Measurements from ENCODE around the gene ARMC3. TPM values are rescaled to one million over a fixed set of nuclear protein-coding genes. Genes with fewer than 3 reads are reported as not detected.

The ARMC3 gene
- total RNA-seq, 1 donor from 2014 or later: not detected

GRCh38 chr10:22988581-22989360 is 60.9 kb downstream of the ARMC3 start:
- DNase-seq (ENCODE audit: low spot score) (no peak), ATAC-seq (peak; percentile 85)

DNA sequence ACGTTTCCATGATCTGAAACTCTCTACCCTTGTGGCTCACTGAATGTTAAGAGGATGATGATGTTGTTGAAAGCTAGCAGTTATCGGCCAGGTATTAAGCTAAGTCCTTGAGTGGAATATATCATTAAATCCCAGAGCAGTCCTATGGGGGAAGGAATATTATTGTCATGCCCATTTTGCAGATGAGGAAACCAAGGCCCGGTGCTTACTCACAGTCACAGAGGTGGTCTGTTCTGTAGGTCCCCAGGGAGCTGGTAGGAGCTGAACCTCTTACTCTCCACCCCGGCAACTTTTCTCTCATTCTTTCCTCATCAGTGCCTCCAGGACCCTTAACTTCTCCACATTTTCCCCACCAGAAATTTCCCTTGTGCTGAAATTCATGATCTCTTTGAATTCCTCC is 62.6 kb downstream of the ARMC3 start:
- DNase-seq (ENCODE audit: low spot score) (no peak), ATAC-seq (no peak)

- no peak for DNase-seq (ENCODE audit: low spot score)
- no peak for ATAC-seq
Observed at GRCh38 chr10:22992075-22992474, 64.2 kb downstream of the ARMC3 start.

GRCh38 chr10:22992621-22993020 is 64.8 kb downstream of the ARMC3 start:
- peak; percentile 89 for ATAC-seq

DNA sequence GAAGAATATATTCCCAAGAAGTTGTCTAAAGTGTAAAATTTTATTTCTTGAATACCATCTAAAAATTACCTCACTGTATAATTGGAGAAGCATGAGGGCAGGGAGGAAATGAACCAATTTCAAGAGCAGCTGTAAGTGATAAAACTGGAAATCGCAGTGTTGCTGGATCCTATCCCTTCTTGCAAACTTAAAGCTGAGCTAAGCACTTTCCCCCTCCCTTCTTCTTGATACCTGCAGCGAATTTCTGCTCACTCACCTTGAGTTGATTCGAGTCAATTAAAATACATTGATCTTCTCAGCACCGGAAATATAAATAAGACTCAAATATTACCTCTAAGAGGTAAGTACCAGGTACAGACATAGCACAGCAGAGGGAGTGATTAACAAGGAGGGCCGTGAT is 65.5 kb downstream of the ARMC3 start:
- DNase-seq (ENCODE audit: low spot score) (no peak), ATAC-seq (no peak)

More at GRCh38 chr10:22992621-22993020, 64.8 kb downstream of the ARMC3 start:
- peak; percentile 63 for DNase-seq (ENCODE audit: low spot score)

DNA sequence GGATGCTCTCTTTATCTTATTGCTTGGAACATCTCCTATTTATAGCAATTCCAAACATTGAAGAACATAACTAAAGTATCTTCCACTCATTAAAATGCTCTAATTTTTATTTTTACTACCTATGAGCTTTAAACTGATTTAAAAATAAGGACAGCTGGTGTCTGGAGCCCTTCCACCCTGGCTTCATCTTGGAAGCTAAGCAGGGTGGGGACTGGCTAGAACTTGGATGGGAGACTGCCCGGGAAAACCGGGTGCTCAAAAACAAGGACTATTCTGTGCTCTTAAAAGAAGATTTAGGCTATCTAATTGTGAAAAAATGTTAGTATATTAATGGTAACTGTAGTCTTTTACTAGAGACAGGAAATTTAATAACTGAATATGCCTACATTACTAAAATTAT is 69.2 kb downstream of the ARMC3 start:
- ATAC-seq: no peak
- DNase-seq (ENCODE audit: low spot score): no peak

- ATAC-seq (no peak), DNase-seq (ENCODE audit: low spot score) (no peak)
Observed at GRCh38 chr10:22998091-22998490, 70.2 kb downstream of the ARMC3 start.

- ATAC-seq: no peak
- DNase-seq (ENCODE audit: low spot score): no peak
Observed at GRCh38 chr10:22999942-23000341, 72.1 kb downstream of the ARMC3 start.

DNA sequence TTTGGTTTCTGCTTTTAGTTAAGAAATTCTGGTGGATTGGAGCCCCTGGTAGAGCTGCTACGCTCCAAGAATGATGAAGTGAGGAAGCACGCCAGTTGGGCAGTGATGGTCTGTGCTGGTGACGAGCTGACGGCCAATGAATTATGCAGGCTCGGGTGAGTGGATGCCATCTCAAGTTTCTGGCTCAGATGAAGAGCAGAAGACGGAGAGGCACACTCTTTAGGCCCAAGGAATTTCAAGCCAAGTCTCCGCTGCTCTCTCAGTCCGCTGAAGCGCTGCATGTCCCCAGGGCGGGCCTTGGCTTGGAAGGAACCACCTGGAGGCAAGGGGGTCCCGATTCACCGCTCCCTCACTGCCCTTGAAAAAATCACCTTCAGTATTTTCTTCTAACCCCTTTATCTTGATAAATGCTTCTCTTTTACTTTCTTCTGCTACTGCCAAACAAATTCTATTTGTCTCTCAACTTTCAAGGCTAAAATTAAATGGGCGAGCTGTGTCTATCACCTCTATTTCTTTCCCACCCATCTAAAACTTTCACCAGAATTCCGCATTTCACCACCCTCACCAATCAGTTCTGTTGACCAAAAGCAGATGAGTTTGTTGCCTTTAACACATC is 74.2 kb downstream of the ARMC3 start:
- no peak for DNase-seq (ENCODE audit: low spot score)
- no peak for ATAC-seq

GRCh38 chr10:23005150-23005549 is 77.3 kb downstream of the ARMC3 start:
- no peak for DNase-seq (ENCODE audit: low spot score)
- no peak for ATAC-seq

DNA sequence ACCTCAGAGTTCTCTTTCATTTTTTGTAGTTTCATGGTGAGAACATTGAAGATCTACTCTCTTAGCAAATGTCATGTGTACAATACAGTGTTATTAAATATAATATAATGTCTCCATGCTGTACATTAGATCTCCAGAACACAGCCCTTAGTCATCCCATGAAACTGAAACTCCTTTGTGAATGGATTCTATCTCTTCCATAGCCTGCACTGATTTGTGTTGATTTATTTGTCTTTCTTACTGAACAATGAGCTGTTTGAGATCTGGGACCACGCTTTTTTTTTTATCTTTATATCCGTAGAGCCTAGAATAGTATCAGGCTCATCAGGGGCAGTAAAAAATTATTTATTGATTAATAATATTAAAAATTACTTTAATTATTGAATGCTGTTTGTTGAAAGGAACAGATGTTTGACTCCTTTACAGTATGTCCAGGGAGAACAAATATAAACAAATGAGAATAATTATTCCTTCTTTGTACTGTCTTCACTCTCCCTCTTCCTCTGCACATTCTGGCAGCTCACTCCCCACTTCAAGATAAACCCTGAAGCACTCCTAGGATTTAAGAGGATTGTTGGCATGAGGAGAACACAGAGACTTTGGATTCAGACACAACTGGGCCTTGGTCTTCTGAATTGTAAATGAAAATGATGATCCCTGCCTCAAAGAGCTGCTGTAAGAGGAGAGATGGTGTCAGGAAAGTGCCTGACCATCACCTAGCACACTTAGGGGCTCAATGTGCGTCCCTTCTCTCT is 85.9 kb downstream of the ARMC3 start:
- DNase-seq (ENCODE audit: low spot score): no peak
- ATAC-seq: no peak

DNA sequence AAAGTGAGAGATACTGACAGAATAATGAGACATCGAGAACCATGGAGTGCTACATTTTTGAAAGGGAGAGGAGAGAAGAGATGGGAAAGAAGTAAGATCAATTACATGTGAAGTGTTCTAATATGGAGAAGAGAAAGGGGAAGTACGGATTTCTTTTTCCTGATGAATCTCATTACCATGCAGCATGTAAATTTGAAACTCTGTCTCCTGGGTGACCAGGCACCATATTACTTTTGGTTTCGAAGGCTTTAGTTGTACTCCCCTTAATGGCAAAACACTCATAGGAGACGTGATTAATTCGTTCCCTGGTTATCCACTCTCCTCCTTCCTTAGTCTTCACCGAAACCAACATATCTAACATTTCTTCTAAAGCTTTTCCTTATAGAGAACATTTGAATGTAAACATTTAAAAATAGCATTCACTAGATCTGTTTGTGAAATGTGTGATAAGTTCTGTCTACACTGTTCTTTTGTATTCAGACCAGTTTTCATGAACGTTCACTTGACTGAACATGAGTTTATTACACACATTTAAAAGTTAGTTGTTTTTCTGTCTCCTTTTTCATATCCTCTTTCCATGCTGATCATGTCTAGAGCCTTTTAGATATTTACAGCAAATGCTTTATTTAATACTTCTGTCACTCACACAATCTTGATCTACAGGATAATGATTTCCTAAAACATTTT is 87.3 kb downstream of the ARMC3 start:
- DNase-seq (ENCODE audit: low spot score): no peak

DNA sequence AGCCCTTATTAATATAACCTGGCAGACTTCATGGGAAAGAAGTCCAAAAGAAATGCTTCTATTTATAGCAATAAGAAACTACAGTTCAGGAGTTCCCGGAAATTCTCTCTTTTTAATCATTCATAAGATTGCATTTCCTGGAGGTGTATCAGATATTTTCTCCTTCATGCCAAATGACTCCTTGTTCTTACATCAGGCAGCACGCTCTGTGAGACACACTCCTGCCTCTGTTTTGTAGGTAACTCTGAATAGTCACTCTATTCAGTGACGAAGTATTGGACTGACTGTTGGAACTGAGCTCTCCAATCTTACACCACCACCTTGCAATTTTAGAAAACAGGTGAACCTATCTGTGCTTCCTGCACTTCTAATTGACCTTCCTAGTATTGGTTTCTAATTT is 88.8 kb downstream of the ARMC3 start:
- no peak for DNase-seq (ENCODE audit: low spot score)
- no peak for ATAC-seq

More for the DNA sequence above, 87.3 kb downstream of the ARMC3 start:
- no peak for ATAC-seq

DNA sequence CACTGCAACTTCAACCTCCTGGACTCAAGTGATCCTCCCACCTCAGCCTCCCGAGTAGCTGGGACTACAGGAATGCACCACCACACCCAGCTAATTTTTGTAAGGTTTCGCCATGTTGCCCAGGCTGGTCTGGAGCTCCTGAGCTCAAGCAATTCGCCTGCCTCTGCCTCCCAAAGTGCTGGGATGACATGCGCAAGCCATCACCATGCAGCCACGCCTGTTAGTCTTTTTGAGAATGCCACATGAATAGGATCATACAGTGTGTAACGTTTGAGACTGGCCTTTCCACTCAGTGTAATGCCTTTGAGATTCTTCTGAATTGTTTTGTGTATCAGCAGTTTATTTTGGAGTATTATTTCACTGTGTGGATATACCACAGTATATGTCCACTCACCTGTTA is 91.8 kb downstream of the ARMC3 start:
- no peak for ATAC-seq
- no peak for DNase-seq (ENCODE audit: low spot score)

- ATAC-seq (no peak), DNase-seq (ENCODE audit: low spot score) (no peak)
Observed at GRCh38 chr10:23021430-23021829, 93.6 kb downstream of the ARMC3 start.

GRCh38 chr10:23024002-23024401 is 96.1 kb downstream of the ARMC3 start:
- no peak for DNase-seq (ENCODE audit: low spot score)
- ATAC-seq: no peak

GRCh38 chr10:23031318-23031717 is 103.5 kb downstream of the ARMC3 start:
- ATAC-seq (no peak), DNase-seq (ENCODE audit: low spot score) (no peak)

DNA sequence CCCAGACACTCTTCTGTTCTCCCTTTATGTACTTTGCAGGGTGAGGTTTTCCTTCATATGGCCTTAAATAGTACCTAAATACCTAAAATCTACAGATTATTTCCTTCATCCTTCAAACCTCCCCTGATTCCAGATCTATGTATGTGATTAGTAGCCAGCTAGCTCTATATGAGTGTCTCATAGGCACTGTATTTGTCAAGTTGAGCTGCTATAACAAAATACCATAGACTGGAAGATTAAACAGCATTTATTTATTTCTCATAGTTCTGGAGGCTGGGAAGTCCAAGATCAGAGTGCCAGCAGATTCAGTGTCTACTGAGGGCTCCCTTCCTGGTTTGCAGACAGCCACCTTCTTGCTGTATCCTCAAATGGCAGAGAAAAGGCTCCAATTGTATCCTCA is 106.9 kb downstream of the ARMC3 start:
- DNase-seq (ENCODE audit: low spot score) (no peak), ATAC-seq (no peak)

DNA sequence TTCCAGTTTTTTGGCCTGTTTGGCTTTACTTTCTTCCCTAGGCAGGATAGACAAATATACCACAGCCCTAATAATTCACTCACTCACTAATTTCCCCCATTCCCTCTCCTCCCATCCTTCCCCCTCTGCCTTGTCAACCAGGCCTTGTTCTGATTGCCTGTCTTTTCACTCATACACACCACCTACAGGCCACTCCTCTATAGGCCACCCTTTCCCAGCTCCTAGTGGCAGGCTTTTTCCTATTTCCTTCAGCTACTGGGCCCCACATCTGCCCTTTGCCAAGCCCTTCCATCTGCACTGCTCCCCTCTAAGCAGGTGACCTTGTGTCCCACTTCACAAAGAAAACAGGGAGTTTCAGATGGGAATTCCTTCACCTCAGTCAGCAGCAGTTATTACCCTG is 107.7 kb downstream of the ARMC3 start:
- no peak for ATAC-seq
- DNase-seq (ENCODE audit: low spot score): no peak

DNA sequence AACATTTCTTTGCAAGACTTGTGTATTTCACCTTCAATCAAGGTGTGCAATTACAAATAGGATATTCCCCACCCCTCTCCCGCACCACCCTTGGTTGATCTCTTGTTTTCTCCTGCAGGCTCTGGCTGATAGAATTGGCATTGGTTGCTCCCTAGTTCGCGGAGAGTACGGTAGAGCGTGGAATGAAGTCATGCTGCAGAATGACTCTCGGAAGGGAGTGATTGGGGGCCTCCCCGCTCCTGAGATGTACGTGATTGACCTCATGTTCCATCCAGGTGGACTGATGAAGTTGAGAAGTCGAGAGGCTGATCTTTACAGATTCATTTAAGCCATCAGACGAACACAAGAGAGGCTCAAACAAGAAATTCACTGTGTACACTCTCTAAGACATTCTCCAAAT is 109.3 kb downstream of the ARMC3 start:
- DNase-seq (ENCODE audit: low spot score): no peak
- no peak for ATAC-seq

DNA sequence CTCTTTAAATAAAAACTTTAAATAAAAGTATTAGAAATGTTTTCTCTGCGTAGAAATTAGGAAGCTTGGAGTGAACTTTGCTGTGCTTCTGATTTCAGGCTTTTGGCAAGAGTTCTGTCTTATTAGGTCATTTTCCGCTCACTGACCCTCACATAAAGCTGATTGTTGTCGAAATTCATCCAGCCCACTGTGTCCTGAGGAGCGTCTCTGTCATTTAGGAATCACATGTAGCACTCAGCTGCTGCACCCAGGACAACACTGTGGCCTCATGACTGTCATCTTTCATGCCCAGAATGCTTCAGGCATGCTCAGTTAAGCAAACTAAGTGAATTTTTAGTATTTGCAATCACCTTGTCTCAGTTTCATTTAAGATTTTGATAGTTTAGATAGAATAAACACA is 109.7 kb downstream of the ARMC3 start:
- DNase-seq (ENCODE audit: low spot score) (no peak), ATAC-seq (no peak)

Data from left lobe of liver (tissue), 2 donors.